Fibroblast of mammary gland (primary cell): ENCODE measurements around the gene SLC18A2.

Experiments used
- DNase-seq: peaks from one replicate; pipeline ENCODE4 v3.0.0-alpha.2; 2010; ENCODE audit warnings: low read depth
- H3K4me3 ChIP-seq: 2 replicates; pipeline ENCODE4 v1.5.1; 2011; ENCODE audit warnings: low read depth, mild to moderate bottlenecking, low read length, moderate library complexity; ENCODE audit not compliant: control insufficient read depth
- CTCF ChIP-seq: conservative IDR thresholded peaks from 2 replicates; pipeline ENCODE4 v1.5.1; 2011; ENCODE audit warnings: low read depth, low read length, inconsistent platforms; ENCODE audit not compliant: control insufficient read depth, insufficient read depth

The SLC18A2 gene

GRCh38 chr10:117255835-117256460 lies 15.0 kb downstream of the SLC18A2 start:
- DNase-seq = no peak
- H3K4me3 ChIP-seq = no peak overlapping the region

GRCh38 chr10:117256910-117257309 lies 16.0 kb downstream of the SLC18A2 start:
- H3K4me3 ChIP-seq = no peak overlapping the region
- DNase-seq = no peak
- no peak for TF ChIP-seq CTCF

More at GRCh38 chr10:117255835-117256460, 15.0 kb downstream of the SLC18A2 start:
- TF ChIP-seq CTCF = no peak

GRCh38 chr10:117257721-117258120 lies 16.8 kb downstream of the SLC18A2 start:
- no peak for DNase-seq
- no peak for TF ChIP-seq CTCF
- H3K4me3 ChIP-seq = no peak overlapping the region

GRCh38 chr10:117259279-117259678 lies 18.4 kb downstream of the SLC18A2 start:
- H3K4me3 ChIP-seq = no peak overlapping the region
- DNase-seq = no peak
- TF ChIP-seq CTCF = no peak

- DNase-seq = no peak
- no peak overlapping the region for H3K4me3 ChIP-seq
- no peak for TF ChIP-seq CTCF
Observed at GRCh38 chr10:117260084-117260483, 19.2 kb downstream of the SLC18A2 start.

- DNase-seq = no peak
Observed at GRCh38 chr10:117261501-117261900, 20.6 kb downstream of the SLC18A2 start.

More at GRCh38 chr10:117261501-117261900, 20.6 kb downstream of the SLC18A2 start:
- no peak overlapping the region for H3K4me3 ChIP-seq
- no peak for TF ChIP-seq CTCF
